ENCODE measurements around the gene EBF3. TPM values are rescaled to one million over a fixed set of nuclear protein-coding genes. Genes with fewer than 3 reads are reported as not detected.

Gene EBF3
- total and polyA plus RNA-seq, 2 experiments from 2014 or later: 0.22 to 0.77 TPM

DNA sequence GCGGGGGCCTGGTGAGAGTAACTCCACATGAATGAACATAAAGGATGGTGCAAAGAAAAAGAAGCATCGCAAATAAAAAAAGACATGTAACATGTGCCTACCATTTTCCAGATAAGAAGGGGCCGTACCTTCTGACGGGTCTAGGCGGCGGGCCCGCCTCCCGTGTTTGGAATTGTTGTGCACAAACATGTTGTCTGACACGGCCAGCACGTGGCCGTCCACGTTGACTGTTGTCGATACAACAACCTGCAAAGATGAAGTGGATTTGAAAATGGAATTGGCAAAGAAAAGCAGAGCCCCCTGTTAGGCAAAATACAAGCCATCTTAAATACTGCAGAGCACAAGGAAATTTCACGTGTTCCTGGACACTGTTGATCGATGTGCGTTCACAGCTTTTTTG is 90.7 kb downstream of the EBF3 start:
- H3K4me2 ChIP-seq: no peak overlapping the region
- no peaks in the 10 kb centered on the region for H3K9me2 ChIP-seq (replicated peaks; ENCODE audit: insufficient read depth)
- DNase-seq (ENCODE audit: low spot score): no peak
- H3K79me2 ChIP-seq: no peaks in the 10 kb centered on the region
- no peaks in the 10 kb centered on the region for H3K27me3 ChIP-seq
- peaks cover 8% of the 10 kb centered on the region for H3K4me1 ChIP-seq (ENCODE audit: insufficient read depth)
- no peaks in the 10 kb centered on the region for H3K9me3 ChIP-seq (ENCODE audit: low read depth)
- no peak overlapping the region for H2AFZ ChIP-seq
- TF ChIP-seq EZH2 (IDR thresholded peaks at IDR 0.05; ENCODE audit: borderline replicate concordance) (no peak), EZH2phosphoT487 (IDR thresholded peaks at IDR 0.05; ENCODE audit: low read depth, severe bottlenecking, unreplicated experiment) (no peak)
- TF ChIP-seq, protein P1, sequence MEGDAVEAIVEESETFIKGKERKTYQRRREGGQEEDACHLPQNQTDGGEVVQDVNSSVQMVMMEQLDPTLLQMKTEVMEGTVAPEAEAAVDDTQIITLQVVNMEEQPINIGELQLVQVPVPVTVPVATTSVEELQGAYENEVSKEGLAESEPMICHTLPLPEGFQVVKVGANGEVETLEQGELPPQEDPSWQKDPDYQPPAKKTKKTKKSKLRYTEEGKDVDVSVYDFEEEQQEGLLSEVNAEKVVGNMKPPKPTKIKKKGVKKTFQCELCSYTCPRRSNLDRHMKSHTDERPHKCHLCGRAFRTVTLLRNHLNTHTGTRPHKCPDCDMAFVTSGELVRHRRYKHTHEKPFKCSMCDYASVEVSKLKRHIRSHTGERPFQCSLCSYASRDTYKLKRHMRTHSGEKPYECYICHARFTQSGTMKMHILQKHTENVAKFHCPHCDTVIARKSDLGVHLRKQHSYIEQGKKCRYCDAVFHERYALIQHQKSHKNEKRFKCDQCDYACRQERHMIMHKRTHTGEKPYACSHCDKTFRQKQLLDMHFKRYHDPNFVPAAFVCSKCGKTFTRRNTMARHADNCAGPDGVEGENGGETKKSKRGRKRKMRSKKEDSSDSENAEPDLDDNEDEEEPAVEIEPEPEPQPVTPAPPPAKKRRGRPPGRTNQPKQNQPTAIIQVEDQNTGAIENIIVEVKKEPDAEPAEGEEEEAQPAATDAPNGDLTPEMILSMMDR (IDR thresholded peaks at IDR 0.05; ENCODE audit: poor library complexity): no peak
- H3K36me3 ChIP-seq (replicated peaks; ENCODE audit: insufficient read depth, low read depth): no peaks in the 10 kb centered on the region
- H4K20me1 ChIP-seq (ENCODE audit: insufficient read depth, poor library complexity, severe bottlenecking): no peaks in the 10 kb centered on the region
- WGBS (ENCODE audit: low lambda C conversion rate, missing lambda C conversion rate): 95% methylated on average over 16 of the region's 16 CpGs
- H3K27ac ChIP-seq: no peak overlapping the region
- H3K4me3 ChIP-seq: no peak overlapping the region

DNA sequence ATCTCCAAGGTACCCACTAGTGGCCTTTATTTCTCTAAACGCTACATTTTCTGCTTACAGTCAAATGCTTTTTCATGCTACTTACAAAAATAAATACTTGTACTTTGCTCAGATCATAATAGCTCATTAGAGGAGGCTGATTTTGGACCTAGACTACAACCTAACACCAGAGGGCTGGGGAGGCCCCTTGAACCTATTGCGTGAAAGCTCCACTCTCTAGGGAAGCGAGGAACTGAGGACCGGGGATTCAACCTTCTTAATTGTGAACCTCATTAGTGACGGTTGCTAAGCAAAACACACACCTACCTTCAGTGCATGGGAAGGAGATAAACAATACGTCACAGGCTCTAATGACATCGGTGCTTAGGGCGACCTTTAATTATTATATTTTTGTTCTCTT is 92.1 kb downstream of the EBF3 start:
- Histone ChIP-seq H3K9me2 (replicated peaks; ENCODE audit: insufficient read depth) (no peaks in the 10 kb centered on the region), H3K36me3 (replicated peaks; ENCODE audit: insufficient read depth, low read depth) (no peaks in the 10 kb centered on the region), H2AFZ (no peak overlapping the region), H3K4me1 (ENCODE audit: insufficient read depth) (peaks cover 8% of the 10 kb centered on the region), H3K4me2 (no peak overlapping the region), H4K20me1 (ENCODE audit: insufficient read depth, poor library complexity, severe bottlenecking) (no peaks in the 10 kb centered on the region), H3K27me3 (no peaks in the 10 kb centered on the region), H3K79me2 (no peaks in the 10 kb centered on the region), H3K4me3 (no peak overlapping the region), H3K27ac (no peak overlapping the region), H3K9me3 (ENCODE audit: low read depth) (no peaks in the 10 kb centered on the region)
- no peak for DNase-seq (ENCODE audit: low spot score)
- 88% methylated on average over 8 of the region's 8 CpGs for WGBS (ENCODE audit: low lambda C conversion rate, missing lambda C conversion rate)
- no peak for TF ChIP-seq EZH2 (IDR thresholded peaks at IDR 0.05; ENCODE audit: borderline replicate concordance)
- TF ChIP-seq, protein P1 (IDR thresholded peaks at IDR 0.05; ENCODE audit: poor library complexity): no peak

DNA sequence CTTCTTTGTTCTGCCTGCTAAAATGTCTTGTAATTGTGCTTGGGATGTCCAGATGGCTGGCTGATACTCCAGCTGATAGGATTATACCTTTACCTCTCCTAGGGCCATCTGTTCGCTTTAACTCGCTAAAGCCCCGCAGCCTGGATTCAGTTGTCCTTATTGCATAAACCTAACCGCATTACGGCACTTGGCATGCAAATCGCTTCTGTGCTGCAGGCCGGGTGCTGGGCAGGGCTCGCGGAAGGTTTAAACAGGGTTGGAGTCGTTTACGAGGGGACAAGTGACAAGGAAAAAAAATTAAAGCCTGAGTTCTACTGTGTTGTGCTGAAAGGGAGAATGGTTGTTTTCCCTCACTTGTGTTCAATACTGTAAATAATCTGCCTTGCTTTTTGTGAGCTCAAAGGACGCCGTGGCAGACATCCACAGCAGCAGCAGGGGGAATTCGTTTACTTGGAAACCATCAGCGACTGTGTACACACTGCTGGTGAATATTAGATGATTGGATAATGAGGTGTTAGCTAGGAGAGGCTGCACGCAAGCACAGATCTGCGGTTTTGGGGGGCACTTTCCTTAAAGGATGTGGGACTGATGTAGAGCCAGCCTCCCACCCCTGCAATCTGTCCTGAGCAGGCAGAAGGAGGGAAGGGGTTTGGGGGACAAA is 93.0 kb downstream of the EBF3 start:
- Histone ChIP-seq H3K9me2 (replicated peaks; ENCODE audit: insufficient read depth) (no peaks in the 10 kb centered on the region), H3K79me2 (no peaks in the 10 kb centered on the region), H3K4me2 (peak overlapping the region; percentile 62), H2AFZ (no peak overlapping the region), H4K20me1 (ENCODE audit: insufficient read depth, poor library complexity, severe bottlenecking) (no peaks in the 10 kb centered on the region), H3K9me3 (ENCODE audit: low read depth) (no peaks in the 10 kb centered on the region), H3K4me1 (ENCODE audit: insufficient read depth) (peaks cover 8% of the 10 kb centered on the region), H3K27me3 (no peaks in the 10 kb centered on the region), H3K4me3 (no peak overlapping the region), H3K27ac (no peak overlapping the region), H3K36me3 (replicated peaks; ENCODE audit: insufficient read depth, low read depth) (no peaks in the 10 kb centered on the region)
- WGBS (ENCODE audit: low lambda C conversion rate, missing lambda C conversion rate): 29% methylated on average over 17 of the region's 17 CpGs
- DNase-seq (ENCODE audit: low spot score): no peak
- TF ChIP-seq, protein P1 (IDR thresholded peaks at IDR 0.05; ENCODE audit: poor library complexity): no peak
- no peak for TF ChIP-seq EZH2 (IDR thresholded peaks at IDR 0.05; ENCODE audit: borderline replicate concordance)
- no peak for TF ChIP-seq EZH2phosphoT487 (IDR thresholded peaks at IDR 0.05; ENCODE audit: low read depth, severe bottlenecking, unreplicated experiment)

DNA sequence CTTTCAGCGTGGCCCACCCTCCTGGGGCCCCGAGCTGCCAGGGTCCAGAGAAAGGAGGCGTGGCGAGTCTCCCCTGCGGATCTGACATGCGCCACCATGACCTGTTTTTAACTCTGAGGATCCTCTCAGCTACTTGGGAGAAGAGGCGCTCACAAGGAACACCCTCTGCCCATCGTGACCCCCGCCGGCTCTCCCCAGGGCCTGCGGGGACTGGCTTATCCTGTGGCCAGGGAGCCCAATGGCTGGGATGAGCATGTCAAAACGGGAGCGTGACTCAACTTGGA is 93.7 kb downstream of the EBF3 start:
- Histone ChIP-seq H3K4me2 (no peak overlapping the region), H3K79me2 (no peaks in the 10 kb centered on the region), H2AFZ (no peak overlapping the region), H3K4me1 (ENCODE audit: insufficient read depth) (peaks cover 8% of the 10 kb centered on the region), H3K9me2 (replicated peaks; ENCODE audit: insufficient read depth) (no peaks in the 10 kb centered on the region), H3K4me3 (no peak overlapping the region), H3K27me3 (no peaks in the 10 kb centered on the region), H3K36me3 (replicated peaks; ENCODE audit: insufficient read depth, low read depth) (no peaks in the 10 kb centered on the region), H4K20me1 (ENCODE audit: insufficient read depth, poor library complexity, severe bottlenecking) (no peaks in the 10 kb centered on the region), H3K27ac (no peak overlapping the region), H3K9me3 (ENCODE audit: low read depth) (no peaks in the 10 kb centered on the region)
- no peak for DNase-seq (ENCODE audit: low spot score)
- TF ChIP-seq EZH2phosphoT487 (IDR thresholded peaks at IDR 0.05; ENCODE audit: low read depth, severe bottlenecking, unreplicated experiment) (no peak), EZH2 (IDR thresholded peaks at IDR 0.05; ENCODE audit: borderline replicate concordance) (no peak)
- TF ChIP-seq, protein P1 (IDR thresholded peaks at IDR 0.05; ENCODE audit: poor library complexity): no peak
- 94% methylated on average over 13 of the region's 13 CpGs for WGBS (ENCODE audit: low lambda C conversion rate, missing lambda C conversion rate)
